AG04449 (cell line): ENCODE results near the gene ETV1.

Experiments
- CTCF ChIA-PET: fragments of 350-600 bp; formaldehyde crosslinking; extraction: SDS; loops from one replicate; lab custom pipeline; 2021; ENCODE audit warnings: antibody characterized with exemption; lab: Yijun Ruan, JAX
- POLR2A ChIA-PET: fragments of 400-600, 350-600 bp; formaldehyde crosslinking; extraction: SDS; loops from one replicate; lab custom pipeline; 2020; ENCODE audit warnings: antibody characterized with exemption, inconsistent platforms; lab: Yijun Ruan, JAX
- DNase-seq: peaks from one replicate; pipeline ENCODE4 v3.0.0-alpha.2; 2010; ENCODE audit warnings: low read depth, low spot score
- H3K4me3 ChIP-seq: 2 replicates; pipeline ENCODE4 v1.5.1; 2011; ENCODE audit warnings: low read depth, mild to moderate bottlenecking, control low read depth, low read length
- TF ChIP-seq, protein P1 (sequence below): IDR thresholded peaks from one replicate; pipeline ENCODE4 v1.5.1; 2011; ENCODE audit warnings: mild to moderate bottlenecking, moderate library complexity, low read length, control low read depth, inconsistent platforms; ENCODE audit not compliant: insufficient read depth; ENCODE audit errors: missing control alignments

The ETV1 gene

DNA sequence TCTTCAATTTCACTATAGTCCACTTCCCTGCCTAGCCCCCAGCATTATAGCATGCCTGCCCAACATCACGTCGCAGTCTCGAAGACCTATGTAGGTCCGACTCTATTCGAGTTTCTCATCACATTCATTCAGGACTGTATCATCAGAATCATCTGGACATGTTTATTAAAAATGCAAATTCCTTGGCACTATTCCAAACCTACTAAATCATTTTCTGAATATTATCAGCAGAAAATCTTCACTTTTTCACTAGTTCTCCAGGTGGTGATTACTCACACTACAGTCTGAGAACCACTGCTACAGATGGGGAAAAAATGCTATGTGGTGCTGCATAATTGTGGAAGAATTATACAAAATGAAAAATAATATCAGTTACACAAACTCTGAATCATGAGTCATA is 29.3 kb upstream of the ETV1 start:
- TF ChIP-seq, protein P1, sequence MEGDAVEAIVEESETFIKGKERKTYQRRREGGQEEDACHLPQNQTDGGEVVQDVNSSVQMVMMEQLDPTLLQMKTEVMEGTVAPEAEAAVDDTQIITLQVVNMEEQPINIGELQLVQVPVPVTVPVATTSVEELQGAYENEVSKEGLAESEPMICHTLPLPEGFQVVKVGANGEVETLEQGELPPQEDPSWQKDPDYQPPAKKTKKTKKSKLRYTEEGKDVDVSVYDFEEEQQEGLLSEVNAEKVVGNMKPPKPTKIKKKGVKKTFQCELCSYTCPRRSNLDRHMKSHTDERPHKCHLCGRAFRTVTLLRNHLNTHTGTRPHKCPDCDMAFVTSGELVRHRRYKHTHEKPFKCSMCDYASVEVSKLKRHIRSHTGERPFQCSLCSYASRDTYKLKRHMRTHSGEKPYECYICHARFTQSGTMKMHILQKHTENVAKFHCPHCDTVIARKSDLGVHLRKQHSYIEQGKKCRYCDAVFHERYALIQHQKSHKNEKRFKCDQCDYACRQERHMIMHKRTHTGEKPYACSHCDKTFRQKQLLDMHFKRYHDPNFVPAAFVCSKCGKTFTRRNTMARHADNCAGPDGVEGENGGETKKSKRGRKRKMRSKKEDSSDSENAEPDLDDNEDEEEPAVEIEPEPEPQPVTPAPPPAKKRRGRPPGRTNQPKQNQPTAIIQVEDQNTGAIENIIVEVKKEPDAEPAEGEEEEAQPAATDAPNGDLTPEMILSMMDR = no peak
- H3K4me3 ChIP-seq = no peak overlapping the region
- ChIA-PET POLR2A (no interaction called here), CTCF (no interaction called here)
- DNase-seq = no peak

- ChIA-PET CTCF (no interaction called here), POLR2A (no interaction called here)
These were observed 27.5 kb upstream of the ETV1 start for GRCh38 chr7:14016950-14017349.

DNA sequence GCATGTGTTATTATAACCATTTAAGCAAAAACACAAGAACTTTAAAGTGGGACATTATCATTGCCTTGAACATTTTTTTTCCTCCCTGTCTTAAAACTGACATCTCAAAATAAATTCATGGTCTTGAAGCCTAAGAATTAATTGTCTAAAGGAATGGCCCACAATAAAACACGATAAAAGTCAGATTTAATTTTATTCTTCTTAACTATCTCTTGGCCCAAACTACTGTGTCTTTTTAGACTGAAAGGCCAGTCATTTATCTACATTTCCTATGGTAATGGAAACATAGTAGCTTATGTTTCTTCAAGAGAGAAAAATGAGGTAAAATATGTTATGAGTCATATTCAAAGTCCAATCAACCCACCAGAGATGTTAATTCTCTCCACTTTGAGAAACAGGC is 24.4 kb upstream of the ETV1 start:
- no peak for DNase-seq
- no peak overlapping the region for H3K4me3 ChIP-seq
- TF ChIP-seq, protein P1 = no peak
- CTCF ChIA-PET = no interaction called here
- POLR2A ChIA-PET = no interaction called here

More at GRCh38 chr7:14016950-14017349, 27.5 kb upstream of the ETV1 start:
- no peak for DNase-seq
- TF ChIP-seq, protein P1 = no peak
- H3K4me3 ChIP-seq = no peak overlapping the region

GRCh38 chr7:14009453-14010418 is 20.3 kb upstream of the ETV1 start:
- no peak overlapping the region for H3K4me3 ChIP-seq
- TF ChIP-seq, protein P1 = no peak
- no peak for DNase-seq
- CTCF ChIA-PET = no interaction called here
- POLR2A ChIA-PET = no interaction called here

DNA sequence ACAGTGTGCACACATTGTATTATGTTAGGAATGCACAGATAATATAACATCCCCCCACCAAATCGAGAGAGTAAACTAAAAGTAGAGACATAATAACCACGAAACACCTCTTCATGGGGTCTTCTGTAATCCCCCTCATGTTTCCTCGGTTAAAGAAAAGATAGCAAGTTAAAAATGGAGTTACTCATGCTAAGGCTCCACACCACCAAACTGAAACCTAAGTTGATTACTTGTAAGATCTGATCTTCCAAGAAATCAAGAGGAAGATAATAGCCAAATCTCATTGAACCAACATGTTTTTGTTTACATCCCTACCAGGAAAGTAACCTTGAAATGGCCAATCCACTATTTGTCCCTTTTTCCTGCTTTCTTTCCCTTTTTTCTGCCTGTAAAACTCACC is 11.7 kb upstream of the ETV1 start:
- no peak for DNase-seq
- ChIA-PET POLR2A (no interaction called here), CTCF (no interaction called here)
- no peak overlapping the region for H3K4me3 ChIP-seq
- TF ChIP-seq, protein P1 = no peak

- H3K4me3 ChIP-seq = no peak overlapping the region
- ChIA-PET POLR2A (no interaction called here), CTCF (no interaction called here)
- TF ChIP-seq, protein P1 = no peak
- no peak for DNase-seq
These were observed 10.8 kb upstream of the ETV1 start for GRCh38 chr7:14000247-14000646.
